ENCODE measurements around the gene DOK6.

DNA sequence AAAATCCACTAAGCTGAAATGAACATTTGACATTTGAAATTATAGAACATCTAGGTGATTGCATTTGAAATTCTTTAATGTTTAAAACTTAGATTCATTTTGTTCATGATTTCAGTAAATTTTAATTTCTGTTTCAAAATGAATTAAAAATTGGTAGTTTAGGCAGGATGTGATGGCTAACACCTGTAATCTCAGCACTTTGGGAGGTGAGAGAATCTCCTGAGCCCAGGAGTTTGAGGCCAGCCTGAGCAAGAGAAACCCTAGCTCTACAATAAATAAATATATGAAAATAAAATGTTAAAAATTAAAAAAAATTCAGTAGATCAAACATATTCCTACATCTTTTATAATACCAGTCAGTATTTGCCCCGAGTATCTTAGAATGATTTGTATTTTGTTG is 330.0 kb downstream of the DOK6 start:
- TF ChIP-seq CTCF (conservative IDR thresholded peaks at IDR 0.05) (no peak), ZFX (IDR thresholded peaks at IDR 0.05) (no peak)
